ENCODE measurements around the gene SYCE3.

Gene SYCE3

GRCh38 chr22:50502096-50502495 is 60.6 kb downstream of the SYCE3 start:
- DNase-seq (ENCODE audit: low read depth, low spot score): no peak
